Thoracic aorta (tissue), 2 donors: ENCODE data around the gene CRADD. TPM values are rescaled to one million over a fixed set of nuclear protein-coding genes. Genes with fewer than 3 reads are reported as not detected.

Experiments used
- ATAC-seq: fragments of 150-250 bp; one replicate; pipeline ENCODE4 v1.8.0; 2017; ENCODE audit warnings: low read depth; ENCODE audit not compliant: insufficient number of reproducible peaks, low FRiP score
- DNase-seq: peaks from one replicate; pipeline ENCODE4 v3.0.0-alpha.2; 2020; ENCODE audit warnings: low spot score
- H3K27ac ChIP-seq, 2 donors: fragments of 200-600 bp; sonication (generic); 1 replicate in 1 of 2; 2 replicates in 1 of 2; pipeline ENCODE4 v1.5.1; 2016; ENCODE audit warnings: mild to moderate bottlenecking in 2 of 2, moderate library complexity in 2 of 2
- H3K27me3 ChIP-seq: fragments of 200-600 bp; sonication (generic); replicated peaks from 2 replicates; pipeline ENCODE4 v1.6.0; 2016; ENCODE audit warnings: mild to moderate bottlenecking; ENCODE audit not compliant: insufficient read depth
- H3K36me3 ChIP-seq: fragments of 200-600 bp; sonication (generic); one replicate; pipeline ENCODE4 v1.5.1; 2016
- H3K4me1 ChIP-seq, 2 donors: fragments of 200-600 bp; sonication (generic); 1 replicate in 1 of 2; 2 replicates in 1 of 2; pipeline versions ENCODE4 v1.5.1 to v1.6.0; 2016; ENCODE audit warnings: low read depth in 2 of 2, mild to moderate bottlenecking in 1 of 2; ENCODE audit not compliant: control insufficient read depth in 1 of 2
- H3K4me3 ChIP-seq: fragments of 200-600 bp; sonication (generic); 2 replicates; pipeline ENCODE4 v1.5.1; 2016; ENCODE audit warnings: mild to moderate bottlenecking
- H3K9me3 ChIP-seq: fragments of 200-600 bp; sonication (generic); 2 replicates; pipeline ENCODE4 v1.5.1; 2016
- CTCF ChIP-seq: fragments of 200-600 bp; sonication (generic); IDR thresholded peaks from one replicate; pipeline ENCODE4 v1.5.1; 2019; ENCODE audit warnings: antibody characterized with exemption
- total RNA-seq, 2 donors: library from RNA; depleted of rRNA; stranded (reverse); fragments of >200 nt; gene quantifications; one replicate each; pipeline versions ENCODE4 v1.1.0 to v1.2.3, GENCODE V29; 2016

CRADD gene
- total RNA-seq, 2 donors from 2014 or later, result 33.0 to 57.9 TPM

DNA sequence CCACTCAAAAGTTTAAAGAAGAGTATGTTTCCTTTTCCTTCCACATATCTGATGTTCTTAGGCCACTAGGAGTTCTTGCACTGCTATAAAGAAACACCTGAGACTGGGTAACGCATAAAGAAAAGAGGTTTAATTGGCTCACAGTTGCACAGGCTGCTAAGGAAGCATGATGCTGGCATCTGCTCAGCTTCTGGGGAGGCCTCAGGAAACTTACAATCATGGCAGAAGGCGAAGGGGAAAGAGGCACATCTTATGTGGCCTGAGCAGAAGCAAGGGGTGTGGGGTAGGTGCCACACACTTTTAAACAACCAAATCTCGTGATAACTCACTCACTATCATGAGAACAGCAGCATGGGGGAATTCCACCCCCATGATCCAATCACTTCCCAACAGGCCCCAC lies 7.7 kb upstream of the CRADD start:
- H3K4me3 ChIP-seq, result no peak overlapping the region
- no peaks in the 10 kb centered on the region for H3K36me3 ChIP-seq
- DNase-seq (no peak), ATAC-seq (no peak)
- H3K9me3 ChIP-seq, result no peaks in the 10 kb centered on the region
- H3K27me3 ChIP-seq, result no peaks in the 10 kb centered on the region
- no peaks in the 10 kb centered on the region for H3K4me1 ChIP-seq
- no peak for TF ChIP-seq CTCF
- no peak overlapping the region for H3K27ac ChIP-seq

DNA sequence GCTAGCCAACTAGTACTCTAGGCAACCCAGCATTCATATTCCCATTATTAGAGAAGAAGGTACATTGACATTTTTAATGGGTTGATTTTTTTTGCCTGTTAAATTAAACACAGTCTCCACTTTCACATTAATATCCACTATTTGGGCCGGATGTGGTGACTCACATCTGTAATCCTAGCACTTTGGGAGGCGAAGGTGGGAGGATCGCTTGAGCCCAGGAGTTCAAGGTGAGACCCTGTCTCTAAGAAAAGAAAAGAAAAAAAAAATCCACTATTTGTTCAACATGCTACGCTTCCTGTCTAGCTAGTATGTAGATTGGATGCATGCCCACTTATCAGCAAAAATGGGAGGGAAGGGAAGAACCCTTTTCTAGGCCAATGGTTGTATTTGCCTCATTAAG lies 7.1 kb upstream of the CRADD start:
- no peaks in the 10 kb centered on the region for H3K36me3 ChIP-seq
- no peaks in the 10 kb centered on the region for H3K27me3 ChIP-seq
- H3K27ac ChIP-seq, result no peak overlapping the region
- ATAC-seq (no peak), DNase-seq (no peak)
- no peak for TF ChIP-seq CTCF
- H3K4me3 ChIP-seq, result no peak overlapping the region
- no peaks in the 10 kb centered on the region for H3K9me3 ChIP-seq
- no peaks in the 10 kb centered on the region for H3K4me1 ChIP-seq

- DNase-seq, result no peak
These were observed 6.1 kb upstream of the CRADD start for GRCh38 chr12:93671044-93671443.

GRCh38 chr12:93673084-93673483 lies 4.1 kb upstream of the CRADD start:
- ATAC-seq, result no peak
- Histone ChIP-seq H3K27me3 (no peaks in the 10 kb centered on the region), H3K4me1 (peaks cover 2% of the 10 kb centered on the region in 2 donors), H3K36me3 (no peaks in the 10 kb centered on the region), H3K9me3 (no peaks in the 10 kb centered on the region), H3K4me3 (no peak overlapping the region), H3K27ac (no peak overlapping the region)
- TF ChIP-seq CTCF, result no peak
- DNase-seq, result no peak

More at GRCh38 chr12:93671044-93671443, 6.1 kb upstream of the CRADD start:
- no peak for TF ChIP-seq CTCF
- Histone ChIP-seq H3K4me1 (no peaks in the 10 kb centered on the region), H3K36me3 (no peaks in the 10 kb centered on the region), H3K27ac (no peak overlapping the region), H3K27me3 (no peaks in the 10 kb centered on the region), H3K4me3 (no peak overlapping the region), H3K9me3 (no peaks in the 10 kb centered on the region)
- ATAC-seq, result no peak

GRCh38 chr12:93674386-93674785 lies 2.8 kb upstream of the CRADD start:
- no peak overlapping the region for H3K27ac ChIP-seq
- TF ChIP-seq CTCF, result no peak
- no peak overlapping the region for H3K4me3 ChIP-seq
- ATAC-seq (no peak), DNase-seq (no peak)
- H3K27me3 ChIP-seq, result no peaks in the 10 kb centered on the region
- H3K9me3 ChIP-seq, result no peaks in the 10 kb centered on the region
- no peaks in the 10 kb centered on the region for H3K36me3 ChIP-seq
- H3K4me1 ChIP-seq, result peaks cover 6 to 15% of the 10 kb centered on the region in 2 donors
